GM12865 (cell line): ENCODE measurements around the gene MLH3.

Source experiments
- DNase-seq: peaks from one replicate; pipeline ENCODE4 v3.0.0; 2010; ENCODE audit warnings: low read depth
- H3K4me3 ChIP-seq: 2 replicates; pipeline ENCODE4 v1.5.1; 2011; ENCODE audit warnings: mild to moderate bottlenecking, low read depth, low read length, control low read depth
- TF ChIP-seq, protein P1 (sequence below): IDR thresholded peaks from 2 replicates; pipeline ENCODE4 v1.5.1; 2011; ENCODE audit warnings: low read length, control low read depth, low read depth, inconsistent platforms; ENCODE audit not compliant: insufficient read depth; ENCODE audit errors: missing control alignments

Gene MLH3

DNA sequence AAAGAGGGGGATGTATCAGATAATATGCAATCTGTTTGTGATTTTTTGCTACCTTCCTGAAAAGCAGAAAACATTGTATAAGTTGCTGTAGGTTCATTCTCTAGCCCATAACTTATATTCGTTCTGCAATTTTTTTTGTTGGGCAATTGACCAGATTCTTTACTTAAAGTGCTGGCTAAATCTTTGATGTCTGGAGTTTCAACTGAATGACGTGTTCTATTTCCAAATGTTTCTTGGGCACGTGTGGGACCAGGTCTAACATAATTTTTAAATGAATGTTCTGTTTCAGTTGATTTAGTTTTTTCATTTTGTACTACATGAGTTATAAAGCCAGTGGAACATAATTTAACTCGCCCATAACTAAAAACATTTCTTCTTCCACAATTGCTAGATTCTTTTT lies 3.8 kb downstream of the MLH3 start:
- TF ChIP-seq, protein P1, sequence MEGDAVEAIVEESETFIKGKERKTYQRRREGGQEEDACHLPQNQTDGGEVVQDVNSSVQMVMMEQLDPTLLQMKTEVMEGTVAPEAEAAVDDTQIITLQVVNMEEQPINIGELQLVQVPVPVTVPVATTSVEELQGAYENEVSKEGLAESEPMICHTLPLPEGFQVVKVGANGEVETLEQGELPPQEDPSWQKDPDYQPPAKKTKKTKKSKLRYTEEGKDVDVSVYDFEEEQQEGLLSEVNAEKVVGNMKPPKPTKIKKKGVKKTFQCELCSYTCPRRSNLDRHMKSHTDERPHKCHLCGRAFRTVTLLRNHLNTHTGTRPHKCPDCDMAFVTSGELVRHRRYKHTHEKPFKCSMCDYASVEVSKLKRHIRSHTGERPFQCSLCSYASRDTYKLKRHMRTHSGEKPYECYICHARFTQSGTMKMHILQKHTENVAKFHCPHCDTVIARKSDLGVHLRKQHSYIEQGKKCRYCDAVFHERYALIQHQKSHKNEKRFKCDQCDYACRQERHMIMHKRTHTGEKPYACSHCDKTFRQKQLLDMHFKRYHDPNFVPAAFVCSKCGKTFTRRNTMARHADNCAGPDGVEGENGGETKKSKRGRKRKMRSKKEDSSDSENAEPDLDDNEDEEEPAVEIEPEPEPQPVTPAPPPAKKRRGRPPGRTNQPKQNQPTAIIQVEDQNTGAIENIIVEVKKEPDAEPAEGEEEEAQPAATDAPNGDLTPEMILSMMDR: no peak
- DNase-seq: no peak
- no peak overlapping the region for H3K4me3 ChIP-seq

DNA sequence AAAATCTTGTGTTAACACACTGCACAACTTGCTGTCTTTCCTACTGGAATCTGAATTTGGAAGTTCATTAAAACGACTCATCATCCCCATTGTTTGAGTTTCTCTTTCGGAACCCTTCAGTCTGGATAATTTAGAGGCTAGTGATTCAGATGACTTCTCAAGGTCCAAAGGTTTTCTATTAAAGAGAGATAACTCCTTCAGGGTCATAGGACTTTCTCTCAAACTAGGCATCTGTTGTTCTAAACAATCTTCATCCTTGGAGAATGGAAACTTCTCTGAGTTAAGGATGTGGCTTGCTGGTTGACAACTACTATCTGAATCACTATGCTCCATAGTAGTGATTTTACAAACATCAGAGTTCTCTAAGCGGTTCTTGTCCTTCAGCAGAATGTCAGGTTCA lies 4.4 kb downstream of the MLH3 start:
- no peak for DNase-seq
- H3K4me3 ChIP-seq: no peak overlapping the region
- TF ChIP-seq, protein P1: no peak

DNA sequence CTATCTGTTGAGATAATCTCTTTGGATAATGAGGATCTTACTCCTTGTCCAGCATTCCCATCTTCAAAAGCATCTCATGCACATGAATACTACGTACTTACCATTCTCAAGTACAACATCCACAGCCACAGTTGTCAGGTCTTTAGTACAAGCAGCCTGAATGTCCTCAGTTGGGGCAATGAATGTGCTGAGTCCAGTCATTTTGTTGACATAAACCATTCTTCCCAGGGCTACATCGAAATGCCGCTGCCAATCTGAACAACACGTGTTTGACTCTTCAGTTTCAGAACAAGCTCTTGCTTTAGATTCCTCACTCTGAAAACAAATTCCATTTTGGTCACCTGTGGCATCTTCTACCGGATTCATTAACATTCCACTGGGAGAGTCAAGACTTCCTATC lies 5.0 kb downstream of the MLH3 start:
- no peak overlapping the region for H3K4me3 ChIP-seq
- TF ChIP-seq, protein P1: no peak
- no peak for DNase-seq

DNA sequence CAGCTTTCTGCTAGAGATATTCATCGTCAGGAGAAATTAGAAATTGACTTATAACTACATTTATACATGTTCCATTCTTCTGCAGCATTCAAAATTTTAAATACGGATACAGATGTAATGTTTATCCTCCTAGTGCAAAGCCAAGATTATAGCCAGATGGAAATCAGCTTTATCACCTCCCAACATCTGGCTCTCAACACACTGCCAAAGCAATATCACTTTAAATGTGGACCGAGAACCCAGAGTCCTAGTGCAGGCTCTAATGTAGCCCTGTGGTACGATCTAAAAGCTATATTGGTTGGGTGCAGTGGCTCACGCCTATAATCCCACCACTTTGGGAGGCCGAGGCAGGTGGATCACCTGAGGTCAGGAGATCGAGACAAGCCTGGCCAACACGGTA lies 6.5 kb downstream of the MLH3 start:
- no peak for DNase-seq
- TF ChIP-seq, protein P1: no peak
- H3K4me3 ChIP-seq: no peak overlapping the region

DNA sequence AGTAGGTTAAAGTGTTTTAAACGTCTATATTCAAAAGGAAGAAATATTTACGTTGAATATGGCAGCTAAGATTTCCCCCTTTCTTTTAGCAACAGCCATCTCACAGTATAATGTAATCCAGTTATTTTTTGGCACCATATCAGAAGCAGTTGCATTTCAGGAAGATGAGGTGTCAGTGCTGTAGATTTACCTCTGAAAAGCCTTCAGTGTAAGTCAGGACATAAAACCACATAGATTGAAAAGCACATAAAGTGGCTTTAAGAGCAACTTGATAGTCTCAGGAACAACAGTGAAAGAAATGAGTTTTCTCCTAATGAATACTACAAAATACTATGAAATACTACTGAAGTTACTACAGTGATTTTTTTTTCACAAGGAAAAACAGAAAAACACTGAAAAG lies 6.9 kb downstream of the MLH3 start:
- TF ChIP-seq, protein P1: no peak
- no peak overlapping the region for H3K4me3 ChIP-seq

DNA sequence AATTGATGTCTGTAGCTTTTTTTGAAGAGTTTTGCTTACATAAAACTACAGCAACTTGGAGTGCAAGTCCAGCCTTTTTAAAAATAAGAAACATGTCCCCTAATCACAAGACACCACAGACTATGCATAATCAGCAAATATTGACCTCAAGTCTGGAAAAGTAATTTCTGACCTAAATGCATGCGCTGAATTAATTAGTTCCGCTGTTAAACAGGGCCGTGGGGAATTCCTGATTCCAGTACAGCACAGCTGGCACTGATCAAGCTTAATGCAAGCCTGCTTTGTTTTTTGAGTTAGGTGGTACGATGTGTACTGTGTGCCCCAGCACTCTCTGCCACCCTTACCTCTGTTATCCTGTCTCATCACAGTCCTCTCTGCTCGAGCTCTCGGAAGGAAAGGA lies 9.2 kb downstream of the MLH3 start:
- TF ChIP-seq, protein P1: no peak
- peak; percentile 15 for DNase-seq
- H3K4me3 ChIP-seq: no peak overlapping the region

More for the DNA sequence above, 6.9 kb downstream of the MLH3 start:
- no peak for DNase-seq

DNA sequence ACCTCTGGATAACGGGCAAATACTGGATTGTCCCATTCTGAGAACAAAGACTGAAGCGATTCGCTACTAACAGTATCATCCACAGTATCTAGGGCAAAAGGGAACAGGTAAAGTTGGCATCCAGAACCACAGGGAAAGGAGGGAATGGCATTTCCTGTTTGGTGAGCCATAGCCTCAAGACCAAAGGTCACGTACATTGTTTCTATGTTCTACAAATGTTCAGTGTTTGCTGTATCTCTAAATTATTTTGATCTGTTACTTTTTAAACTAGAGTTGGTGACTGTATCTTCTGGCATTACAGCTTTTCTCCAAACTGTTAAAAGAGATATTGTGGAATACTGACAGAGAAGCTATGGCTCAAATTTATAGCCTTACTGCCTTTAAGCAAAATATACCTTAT lies 9.7 kb downstream of the MLH3 start:
- TF ChIP-seq, protein P1: no peak
- no peak overlapping the region for H3K4me3 ChIP-seq
- no peak for DNase-seq
